ENCODE measurements around the gene ACAD11.
A peak's percentile ranks its signal among the peaks of the same experiment; 100 is the strongest.

The ACAD11 gene

DNA sequence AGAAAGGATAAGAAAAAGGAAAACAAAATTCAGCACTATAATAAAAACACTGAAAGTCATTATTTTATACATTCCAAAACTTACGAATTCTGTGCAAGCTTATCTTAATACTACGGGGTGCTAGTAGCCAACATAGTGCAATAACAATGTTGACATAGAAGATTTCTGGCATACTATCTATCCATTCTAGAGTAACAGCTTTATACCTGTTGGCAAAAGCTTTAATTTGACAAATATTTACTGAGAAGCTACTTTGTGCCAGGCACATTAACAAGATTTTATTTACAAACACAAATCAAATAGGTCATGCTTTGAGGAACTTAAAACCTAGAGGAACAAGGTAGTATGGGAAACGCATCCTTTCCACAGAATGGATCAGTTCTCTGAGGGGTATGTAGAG lies 61.4 kb downstream of the ACAD11 start:
- DNase-seq, result no peak

DNA sequence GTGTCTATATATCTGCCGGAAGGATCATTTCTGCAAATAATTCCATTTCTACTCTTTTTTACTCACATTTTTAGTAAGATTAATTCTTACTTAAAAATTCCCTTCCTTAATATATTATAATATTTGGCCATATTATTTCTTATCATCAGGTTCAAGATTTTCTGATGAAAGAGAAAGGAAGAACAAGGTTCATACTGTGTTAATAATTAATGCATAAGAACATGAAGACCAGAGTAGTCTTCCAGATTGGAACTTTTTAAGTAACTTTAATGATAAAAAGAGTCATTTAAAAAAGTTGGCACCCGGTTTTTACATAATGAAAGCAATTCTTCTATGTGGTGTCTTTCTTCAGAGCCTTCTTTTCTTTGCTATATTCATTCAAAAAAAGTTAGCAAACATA lies 61.9 kb downstream of the ACAD11 start:
- DNase-seq, result no peak

DNA sequence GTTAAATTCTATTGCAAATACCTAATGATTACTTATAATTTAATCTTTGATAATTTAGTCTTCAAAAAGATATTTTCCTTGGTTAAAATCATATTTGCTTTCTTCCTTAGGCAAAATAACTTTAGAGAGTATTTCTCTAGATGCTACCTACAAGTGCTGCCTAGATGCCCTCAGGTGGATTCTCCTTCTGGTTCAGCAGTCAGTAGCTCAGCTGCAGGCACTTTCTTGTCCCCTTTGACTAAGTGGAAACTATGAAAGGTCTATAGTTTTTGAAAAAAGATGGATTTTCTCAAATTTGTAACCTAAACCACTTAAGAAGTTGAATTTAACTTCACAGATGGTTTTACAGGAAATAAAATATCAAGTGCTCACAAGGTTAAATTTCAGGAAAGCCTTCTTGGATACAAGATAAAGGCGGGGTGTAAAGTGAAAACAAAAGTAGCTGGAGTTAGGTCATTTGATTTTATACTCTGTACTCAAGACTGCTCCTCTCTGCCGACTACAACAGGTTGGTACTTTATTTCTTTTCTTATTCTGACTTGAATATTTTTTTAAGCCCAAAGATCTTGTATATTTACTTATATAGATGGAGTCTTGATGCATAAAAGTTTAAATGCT lies 62.7 kb downstream of the ACAD11 start, which contains the start of gene ACKR4:
Gene ACKR4 (plus strand): TSS at position 455 of the 618 bp plus-strand sequence. CDS start 3,128 bp downstream, outside the sequence.
- no peak for DNase-seq

DNA sequence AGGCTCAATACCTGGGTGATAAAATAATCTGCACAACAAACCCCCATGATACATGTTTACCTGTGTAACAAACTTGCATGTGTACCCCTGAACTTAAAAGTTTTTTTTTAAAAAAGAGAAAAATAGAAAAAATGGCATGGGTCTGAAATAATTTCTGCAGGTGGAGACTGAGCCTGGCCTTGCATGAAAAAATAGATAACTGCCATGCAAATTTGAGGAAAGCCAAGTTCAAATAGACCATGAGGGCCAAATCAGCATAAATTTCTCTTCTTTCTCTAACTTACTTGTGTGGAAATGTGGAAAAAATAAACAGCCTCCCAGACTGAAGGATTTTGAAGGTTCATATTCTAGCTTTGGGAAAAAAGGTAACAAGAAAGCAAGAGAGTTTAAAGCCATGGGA lies 63.3 kb downstream of the ACAD11 start:
- no peak for DNase-seq

DNA sequence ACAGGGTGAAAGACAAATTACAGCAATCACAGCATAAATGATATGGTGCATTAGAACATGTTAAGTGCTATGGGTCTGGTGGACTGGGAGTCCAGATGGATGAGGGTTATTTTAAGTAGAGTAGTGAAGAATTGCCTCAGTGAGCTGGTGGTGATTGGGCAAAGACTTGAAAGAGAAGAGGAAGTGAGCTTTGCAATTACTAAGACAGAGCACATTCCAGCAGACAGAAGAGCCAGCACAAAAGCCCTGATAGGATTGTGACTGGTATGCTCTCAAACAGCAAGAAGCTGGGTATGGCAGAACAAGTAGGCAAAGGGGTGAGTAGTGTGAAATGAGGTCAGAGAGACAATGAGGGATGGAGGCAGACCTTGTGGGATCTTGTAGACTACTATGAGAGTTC lies 64.6 kb downstream of the ACAD11 start:
- DNase-seq, result peak; percentile 23

DNA sequence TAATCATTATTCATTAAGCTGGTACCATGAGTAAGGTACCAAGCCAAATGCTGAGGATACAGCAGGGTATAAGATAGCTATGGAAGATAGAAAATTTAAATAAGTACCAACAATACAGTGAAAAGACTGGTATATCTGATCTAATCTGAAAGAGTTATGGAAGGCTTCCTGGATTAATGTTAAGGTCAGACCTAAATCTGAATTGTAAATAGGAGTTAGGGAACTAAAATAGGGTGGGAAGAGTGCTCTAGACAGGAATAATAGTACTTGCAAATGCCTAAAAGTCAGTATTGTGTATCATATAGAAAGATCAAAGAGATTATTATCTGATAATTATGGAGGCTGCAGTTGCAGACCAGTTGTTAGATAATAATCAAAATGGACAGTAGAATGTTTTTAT lies 65.1 kb downstream of the ACAD11 start:
- no peak for DNase-seq

DNA sequence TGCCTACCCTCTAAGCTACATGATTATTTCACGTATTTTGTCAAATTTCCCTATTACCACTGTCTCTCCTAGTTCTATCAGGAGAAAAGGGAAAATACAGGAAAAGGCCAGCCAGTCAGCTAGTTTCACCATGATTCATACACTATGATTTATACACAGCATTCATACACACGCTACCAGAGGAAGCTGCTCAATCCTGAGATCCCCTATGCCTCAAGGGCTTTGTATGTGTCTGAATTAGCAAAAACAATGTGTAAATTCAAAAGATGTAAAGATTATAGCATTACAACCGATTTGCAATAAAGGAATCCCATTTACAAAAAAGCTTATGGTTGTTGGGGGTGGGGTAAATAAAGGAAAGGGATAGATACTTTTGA lies 65.7 kb downstream of the ACAD11 start:
- DNase-seq, result no peak

DNA sequence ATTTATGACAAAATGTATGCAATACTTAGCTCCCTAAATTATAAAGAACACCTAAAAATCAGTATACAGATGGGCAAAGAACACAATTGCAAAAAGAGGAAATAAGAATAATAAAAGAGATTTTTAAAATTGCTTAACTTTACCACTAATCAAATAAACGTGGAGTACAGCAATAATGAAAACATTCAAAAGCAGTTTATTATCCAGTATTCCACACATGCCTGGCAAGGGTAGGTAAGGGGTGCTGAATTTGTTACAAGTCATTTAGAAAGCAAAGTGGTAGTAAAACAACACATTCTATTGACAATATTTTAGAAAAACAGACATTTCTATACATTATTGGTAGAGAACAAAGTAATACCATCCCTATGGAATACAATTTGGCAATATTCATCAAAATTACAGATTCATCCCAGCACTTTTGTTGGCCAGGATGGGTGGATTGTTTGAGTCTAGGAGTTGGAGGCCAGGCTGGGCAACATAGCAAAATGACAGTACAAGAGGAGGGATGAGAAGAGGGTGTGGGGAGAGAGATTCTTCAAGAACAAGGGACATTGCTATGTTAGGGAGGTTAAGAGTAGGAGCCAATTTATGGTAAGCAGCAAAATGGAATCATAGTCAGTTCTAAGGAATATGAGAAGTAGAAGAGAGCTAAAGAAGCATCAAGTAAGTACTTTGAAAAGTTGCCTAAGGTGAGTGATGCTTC lies 66.2 kb downstream of the ACAD11 start:
- no peak for DNase-seq

DNA sequence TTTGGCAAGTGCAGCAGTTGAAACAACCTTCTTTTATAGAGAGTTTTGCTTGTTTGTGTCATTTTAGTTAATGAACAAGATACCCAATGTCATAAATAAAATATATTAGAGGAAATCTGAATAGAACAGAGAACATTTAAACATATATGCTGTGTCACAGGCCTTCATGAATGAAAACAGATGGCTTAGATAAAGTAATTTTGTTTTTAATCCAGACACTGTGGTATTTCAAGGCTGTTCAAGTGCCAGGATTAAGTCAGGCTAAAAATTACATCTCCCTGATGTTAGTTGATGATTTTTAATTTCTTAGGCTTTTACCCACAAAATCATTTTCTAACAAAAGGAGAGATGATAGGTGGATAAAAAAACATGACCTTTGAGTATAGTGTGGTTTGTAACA lies 67.4 kb downstream of the ACAD11 start:
- DNase-seq, result no peak

DNA sequence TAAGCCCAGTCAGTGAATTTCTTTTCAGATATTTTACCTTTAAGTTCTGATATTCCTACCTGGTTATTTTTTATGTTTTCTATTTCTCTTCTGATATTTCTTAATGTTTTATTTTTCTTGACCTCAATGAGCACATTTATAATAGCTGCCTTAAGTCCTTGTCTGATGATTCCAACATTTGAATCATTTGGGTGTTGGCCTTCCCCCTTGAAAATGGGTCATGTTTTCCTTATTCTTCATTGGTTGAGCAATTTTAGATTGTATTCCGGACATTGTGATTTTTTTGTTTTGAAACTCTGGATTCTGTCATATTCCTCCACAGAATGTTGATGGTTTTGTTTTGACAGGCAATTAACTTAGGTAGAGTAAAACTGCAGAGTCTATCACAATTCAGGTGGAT lies 72.2 kb downstream of the ACAD11 start:
- DNase-seq, result no peak

DNA sequence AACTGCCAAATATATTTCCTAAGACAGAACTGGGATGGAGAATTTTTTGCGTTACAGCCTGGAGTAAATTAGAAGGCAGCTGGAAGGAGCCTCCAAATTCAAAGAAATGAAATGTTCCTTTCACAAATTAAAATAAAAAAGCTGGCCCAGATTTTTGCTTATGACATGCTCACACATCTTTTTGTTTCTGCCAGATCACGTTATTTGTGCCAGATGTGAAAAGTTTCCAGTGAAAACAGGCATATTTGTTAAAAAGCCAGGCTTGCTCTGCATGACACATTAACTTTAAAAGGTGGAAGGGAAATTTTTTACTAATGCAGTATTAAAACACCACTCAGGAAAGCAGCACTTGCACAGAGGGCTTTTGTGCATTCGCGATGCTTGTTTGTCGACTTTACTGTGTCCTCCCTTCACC lies 85.8 kb downstream of the ACAD11 start:
- no peak for DNase-seq

DNA sequence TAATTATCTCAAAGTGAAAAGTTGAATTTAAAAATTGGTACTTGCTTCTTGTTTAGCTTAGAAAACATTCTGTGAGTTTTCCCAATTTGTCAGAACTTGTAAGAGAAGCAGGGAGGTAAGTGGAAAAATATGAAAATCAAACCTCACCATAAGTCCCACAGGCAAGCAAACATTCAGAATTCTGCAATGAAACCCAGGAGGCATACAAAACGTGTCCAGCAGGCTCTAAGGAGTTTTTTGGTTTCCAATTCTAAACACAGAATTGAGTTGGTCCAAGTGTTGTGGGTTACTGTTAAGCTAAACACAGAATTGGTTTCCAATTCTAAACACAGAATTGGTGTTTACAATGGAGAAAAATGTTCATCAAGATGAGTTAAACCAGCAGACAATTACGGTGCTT lies 89.6 kb downstream of the ACAD11 start:
- no peak for DNase-seq

DNA sequence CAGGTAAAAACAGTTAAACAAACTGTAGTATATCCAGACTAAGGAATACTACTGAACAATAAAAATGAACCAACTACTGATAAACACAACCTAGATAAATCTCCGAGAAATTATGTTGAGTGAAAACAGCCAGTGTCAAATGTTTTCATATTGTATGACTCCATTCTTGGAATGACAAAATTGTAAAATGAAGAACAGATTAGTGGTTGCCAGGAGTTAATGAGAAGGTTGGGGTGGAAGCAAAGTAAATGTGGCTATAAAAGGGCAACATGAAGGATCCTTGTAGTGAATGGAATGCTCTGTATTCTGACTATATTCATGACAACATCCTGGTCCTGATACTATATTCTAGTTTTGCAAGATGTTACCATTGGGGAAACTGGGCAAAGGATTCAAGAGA lies 90.0 kb downstream of the ACAD11 start:
- DNase-seq, result no peak

DNA sequence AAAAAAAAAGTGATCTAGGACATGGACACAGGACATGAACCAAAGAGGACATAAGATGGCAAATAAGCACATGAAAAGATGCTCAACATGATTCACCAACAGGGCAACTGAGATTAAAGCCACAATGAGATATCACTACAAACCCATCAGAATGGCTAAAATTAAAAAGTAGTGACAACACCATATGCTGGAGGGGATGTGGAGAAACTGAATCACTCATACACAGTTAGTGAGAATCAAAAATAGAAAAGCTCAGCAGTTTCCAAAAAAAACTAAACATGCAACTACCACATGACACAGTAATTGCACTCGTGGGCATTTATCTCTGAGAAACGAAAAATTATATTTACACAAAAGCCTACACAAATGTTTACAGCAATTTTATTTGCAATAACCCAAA lies 90.5 kb downstream of the ACAD11 start:
- DNase-seq, result no peak

DNA sequence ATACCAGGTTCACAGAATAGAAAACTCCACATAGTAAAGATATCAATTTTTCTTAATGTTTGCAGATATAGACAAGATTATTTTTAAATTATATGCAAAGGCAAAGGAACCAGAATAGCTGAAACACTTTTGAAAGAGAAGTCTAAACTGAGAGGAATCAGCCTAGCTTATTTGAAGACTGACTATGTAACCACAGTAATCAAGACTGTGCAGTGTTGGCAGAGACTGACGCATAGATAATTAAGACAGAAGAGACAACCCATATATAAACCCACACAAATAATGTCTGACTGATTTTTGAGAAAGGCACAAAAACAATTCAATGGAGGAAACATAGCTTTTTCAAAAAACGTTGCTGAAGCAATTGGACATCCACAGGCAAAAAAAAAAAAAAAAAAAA lies 91.2 kb downstream of the ACAD11 start:
- DNase-seq, result no peak

DNA sequence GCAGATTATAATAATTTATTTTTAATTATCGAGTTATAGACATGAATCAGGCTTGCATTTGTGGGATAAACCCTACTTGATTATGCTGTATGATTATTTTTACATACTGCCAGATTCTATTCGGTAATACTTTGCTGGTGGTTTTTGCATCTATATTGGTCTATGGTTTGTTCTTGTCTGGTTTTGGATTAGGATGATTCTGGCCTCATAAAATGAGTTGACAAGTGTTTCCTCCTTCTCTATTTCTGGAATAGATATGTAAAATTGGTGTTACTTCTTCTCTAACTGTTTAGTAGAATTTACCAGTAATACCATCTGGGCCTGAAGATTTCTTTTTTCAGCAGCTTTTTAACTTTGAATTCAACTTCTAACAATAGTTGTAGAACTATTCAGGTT lies 95.5 kb downstream of the ACAD11 start:
- DNase-seq, result no peak

DNA sequence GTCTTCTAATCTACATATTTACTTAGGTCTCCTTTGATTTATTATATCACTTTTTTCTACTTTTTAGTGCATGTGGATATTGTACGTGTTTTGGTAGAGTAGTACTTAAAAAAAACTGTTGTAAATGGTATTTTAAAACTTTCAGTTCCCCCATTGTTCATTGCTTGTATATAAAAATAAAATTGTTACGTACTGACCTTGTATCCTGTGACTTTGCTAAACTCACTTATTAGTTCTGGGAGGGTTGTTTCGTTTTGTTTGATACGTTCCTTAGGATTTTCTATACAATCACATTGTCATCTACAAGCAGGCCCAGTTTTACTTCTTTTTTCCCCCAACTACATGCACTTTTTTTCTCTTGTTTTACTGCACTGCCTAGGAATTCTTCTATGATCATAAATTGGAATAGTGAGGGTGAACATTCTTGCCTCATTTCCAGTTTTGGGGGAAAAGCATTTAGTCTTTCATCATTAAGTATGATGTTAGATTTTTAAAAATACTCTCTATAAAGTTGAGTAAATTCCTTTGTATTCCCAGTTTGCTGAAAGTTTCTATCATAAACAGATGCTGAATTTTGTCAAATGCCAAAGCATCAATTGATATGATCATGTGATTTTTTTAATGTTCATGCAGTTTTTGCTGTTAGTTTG lies 96.1 kb downstream of the ACAD11 start:
- DNase-seq, result no peak

DNA sequence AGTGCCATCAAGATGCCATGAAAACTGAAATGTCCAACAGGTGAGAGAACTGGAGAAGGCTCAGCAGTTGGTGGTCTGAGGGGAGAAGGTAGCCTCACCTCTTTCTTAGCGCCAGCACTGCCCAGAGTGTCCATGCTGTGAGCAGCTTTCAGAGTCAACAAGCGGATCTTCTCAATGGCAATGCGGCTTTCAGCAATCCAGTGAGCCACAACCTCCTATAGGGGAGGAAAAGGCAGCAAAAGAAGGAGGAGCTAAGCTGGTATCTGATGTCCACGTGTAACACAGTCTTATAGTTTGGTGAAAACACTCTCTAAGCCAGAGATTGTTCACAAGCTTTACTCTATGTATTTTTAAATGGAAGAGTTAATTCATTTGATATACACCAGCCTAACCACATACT lies 98.6 kb downstream of the ACAD11 start:
- DNase-seq, result no peak

DNA sequence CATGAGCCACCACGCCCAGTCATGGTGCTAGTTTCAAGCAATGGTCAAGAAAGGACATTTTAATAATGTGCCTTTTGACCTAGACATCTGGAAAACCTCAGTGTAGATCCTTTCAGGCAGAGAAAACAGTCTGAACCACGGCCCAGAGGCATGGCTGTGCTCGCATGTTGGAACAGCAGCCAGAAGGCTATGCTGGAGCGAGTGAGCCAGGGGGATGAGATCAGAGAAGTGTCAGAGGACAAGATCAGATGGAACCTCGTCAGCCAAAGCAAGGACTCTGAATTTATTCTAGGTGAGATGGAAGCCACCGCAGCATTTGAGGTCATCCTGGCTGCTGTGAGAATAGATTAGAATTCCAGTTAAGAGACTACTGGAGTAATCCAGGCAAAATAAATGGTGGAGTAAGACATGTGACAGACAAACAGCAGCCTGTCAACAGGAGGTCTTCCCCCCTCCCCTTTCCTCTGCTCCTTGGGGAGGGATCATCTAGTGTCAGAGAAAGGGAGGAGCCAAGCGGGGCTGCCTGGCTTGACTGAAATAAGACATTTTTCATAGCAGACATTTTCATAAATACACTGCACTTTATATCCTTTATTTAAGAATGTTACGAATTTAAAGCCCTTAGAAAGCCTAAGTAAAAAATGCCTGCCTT lies 103.0 kb downstream of the ACAD11 start:
- peak; percentile 10 for DNase-seq

DNA sequence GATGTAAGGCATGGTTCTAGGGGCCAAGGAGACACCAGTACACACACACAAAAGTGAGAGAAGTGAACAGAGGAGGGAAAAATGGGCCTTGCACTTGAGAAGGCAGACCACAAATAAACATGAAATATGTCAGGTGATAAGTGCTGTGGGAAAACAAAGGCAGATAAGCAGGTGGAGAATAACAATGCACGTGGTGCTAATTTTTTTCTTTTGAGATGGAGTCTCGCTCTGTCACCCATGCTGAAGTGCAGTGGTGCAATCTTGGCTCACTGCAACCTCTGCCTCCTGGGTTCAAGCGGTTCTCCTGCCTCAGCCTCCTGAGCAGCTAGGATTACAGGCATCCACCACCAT lies 103.6 kb downstream of the ACAD11 start:
- DNase-seq, result peak; percentile 39

DNA sequence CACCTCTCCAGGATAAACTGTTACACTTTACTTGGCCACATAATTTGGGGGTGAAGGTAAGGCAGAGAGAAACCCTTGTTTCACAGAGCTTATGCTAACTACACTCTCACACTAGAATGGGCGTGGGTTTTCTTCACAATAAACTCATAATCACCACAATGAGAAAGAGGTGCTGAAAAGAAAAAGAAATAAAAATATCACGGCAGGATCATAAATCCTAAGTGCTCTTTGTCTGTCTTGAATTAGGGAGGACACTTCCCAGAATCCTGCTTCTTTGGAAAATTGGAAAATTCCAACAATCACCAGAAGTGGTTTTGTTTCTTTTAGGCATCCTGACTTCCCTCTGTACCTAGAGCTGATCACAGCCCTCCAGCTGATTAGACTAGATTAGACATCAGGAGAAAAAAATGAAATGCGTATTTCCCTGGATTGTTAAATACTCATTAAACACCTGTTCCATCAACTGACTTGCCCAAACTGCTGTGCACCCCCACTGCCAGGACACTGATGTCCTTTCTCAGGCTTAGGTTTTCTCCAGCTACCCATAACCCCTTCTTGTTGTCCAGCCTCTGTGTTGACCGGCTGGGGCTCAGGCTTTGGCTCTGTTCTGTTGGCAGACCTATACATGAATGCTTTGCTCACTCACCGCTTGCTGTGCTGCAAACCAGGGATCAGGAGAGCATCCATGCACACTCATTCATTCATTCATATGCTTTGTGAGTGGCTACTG lies 104.1 kb downstream of the ACAD11 start:
- no peak for DNase-seq

DNA sequence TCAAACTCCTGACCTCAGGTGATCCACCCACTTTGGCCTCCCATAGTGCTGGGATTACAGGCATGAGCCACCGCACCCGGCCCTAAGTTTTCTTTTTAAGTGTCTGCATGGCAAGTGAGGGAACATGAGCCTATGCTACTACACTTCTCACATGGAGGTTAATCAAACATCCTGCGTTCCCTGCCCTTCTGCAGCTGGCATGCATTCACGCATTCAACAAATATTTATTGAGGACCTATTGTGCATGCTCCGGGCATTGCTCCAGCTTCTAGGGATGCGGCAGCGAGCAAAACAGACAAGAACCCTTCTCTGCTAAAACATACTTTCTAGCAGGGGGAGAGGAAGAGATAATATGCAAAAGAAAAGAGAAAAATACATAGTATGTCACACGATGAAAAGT lies 105.2 kb downstream of the ACAD11 start:
- no peak for DNase-seq

DNA sequence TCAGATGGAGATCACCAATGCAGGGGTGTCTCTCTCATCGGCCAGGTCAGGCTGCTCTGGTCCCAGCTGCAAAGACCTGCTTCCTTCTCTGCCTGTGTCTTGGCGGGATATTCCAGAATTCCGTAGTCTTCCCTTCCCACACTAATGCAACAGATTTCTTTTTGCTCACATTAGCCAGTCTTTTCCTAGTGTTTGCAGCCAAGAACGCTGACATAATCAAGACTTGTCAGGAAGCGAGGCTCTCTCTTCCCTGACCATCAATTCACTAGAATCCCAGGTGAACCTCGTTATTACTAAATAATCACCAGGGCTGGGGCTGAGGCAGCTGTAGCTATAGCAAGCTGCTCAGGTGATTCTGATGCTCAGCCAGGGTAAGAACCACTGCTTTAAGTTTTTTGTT lies 105.8 kb downstream of the ACAD11 start:
- DNase-seq, result no peak
